ENCODE data around the gene EGR2.

EGR2 gene

DNA sequence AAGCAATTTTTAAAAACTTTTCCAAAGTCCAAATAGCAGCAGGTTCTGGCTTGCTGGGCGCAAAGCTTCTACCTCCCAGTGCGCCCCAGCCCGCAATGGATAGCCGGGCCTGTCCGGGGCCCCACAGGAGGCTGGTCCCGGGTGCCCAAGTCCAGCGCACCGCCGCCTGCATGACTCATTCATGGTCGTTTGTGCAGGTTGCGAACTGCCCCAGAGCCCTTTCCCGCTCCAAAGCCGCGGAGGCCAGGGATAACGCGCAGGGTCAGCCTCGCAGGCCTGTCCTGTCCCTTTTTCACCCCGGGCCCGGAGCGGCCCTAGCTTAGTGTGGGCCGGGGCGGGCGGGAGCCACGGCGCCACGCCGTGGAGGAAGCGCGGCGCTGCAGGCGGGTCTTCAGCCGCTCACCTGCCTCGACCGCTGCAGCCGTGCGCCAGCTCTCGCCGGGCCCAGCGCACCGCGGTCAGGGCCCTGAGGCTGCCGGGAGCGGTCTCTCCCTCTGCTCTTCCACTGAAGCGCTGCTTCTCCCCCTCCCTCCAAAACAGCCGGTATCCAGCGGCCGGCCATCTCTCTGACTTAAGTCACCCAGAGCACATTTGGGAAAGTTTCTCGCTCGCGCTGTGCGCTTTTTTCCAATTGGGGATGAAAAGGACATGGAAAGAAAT lies 1.7 kb upstream of the EGR2 start:
- peak; percentile 58 for DNase-seq

DNA sequence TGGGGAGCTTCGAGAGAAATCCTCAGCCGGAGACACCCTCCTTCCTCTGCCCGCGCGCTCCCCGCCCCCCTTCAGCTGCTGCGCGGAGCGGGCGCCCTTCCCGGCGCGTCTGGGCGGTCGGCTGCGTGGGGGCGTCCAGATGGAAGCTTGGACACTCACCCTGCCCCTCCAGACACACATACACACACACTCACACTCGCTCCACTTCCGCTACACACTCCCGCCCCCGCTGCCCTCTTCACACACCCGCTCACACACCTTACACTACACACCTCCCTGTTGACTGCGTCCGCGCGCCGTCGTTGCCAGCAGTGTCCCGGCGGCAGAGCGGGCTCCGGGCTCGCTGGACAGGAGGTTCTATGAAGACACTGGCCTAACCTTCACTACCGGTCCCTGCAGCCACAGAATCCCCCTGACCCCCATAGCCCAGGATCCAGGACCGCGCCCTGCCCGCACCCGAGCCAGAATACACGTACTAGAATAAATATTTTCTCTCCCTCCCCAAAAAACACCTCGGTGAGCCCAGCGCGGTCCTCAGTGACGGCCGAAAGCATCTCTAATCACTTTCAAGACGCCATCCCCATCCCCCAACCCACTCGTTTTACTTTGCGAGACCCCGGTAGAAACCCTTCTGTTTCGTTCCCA lies 1.1 kb upstream of the EGR2 start:
- DNase-seq: no peak

DNA sequence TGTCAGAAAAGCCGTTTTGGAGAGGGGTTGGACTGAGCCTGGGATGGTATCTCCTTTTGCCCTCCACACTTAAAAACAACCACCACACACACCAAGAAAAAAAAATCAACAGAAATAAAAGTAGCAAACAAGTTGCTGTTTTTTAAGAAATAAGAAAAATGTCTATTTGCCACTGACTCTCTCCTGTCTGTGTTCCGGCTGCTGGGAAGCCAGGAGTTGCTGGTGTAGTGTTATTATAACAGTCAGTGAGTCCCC lies 163 bp downstream of the EGR2 start:
- no peak for DNase-seq

DNA sequence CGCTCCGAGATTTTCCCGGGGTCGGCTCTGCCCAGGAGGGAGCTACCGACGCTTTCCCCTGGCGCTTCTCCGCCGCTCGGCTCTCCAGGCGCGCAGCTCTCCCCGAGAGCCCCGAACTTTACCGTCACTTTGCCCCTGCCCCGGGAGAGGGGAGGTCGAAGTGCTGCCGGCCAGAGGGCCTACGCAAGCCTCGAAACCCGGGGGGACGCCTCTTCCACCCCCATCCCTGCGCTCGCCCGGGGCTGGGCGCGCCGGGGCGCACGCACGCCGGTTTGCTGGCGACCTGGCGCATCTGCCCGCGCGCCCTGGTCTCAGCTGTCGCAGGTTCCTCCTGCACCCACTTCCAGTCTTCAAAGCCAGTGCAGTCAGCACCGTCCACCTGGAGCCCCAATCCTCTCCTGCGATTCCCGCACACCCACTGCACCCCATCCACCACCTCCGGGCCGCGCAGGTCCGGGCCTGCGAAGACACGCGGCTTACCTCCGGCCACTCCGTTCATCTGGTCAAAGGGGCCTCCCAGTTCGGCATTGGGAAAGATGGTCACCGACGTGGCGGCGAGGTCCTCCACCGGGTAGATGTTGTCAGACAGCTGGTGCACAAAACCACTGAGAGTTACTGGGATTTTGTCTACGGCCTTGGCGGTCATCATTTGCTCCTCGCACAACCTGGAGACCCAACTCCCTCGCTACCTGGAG lies 638 bp downstream of the EGR2 start:
- no peak for DNase-seq

DNA sequence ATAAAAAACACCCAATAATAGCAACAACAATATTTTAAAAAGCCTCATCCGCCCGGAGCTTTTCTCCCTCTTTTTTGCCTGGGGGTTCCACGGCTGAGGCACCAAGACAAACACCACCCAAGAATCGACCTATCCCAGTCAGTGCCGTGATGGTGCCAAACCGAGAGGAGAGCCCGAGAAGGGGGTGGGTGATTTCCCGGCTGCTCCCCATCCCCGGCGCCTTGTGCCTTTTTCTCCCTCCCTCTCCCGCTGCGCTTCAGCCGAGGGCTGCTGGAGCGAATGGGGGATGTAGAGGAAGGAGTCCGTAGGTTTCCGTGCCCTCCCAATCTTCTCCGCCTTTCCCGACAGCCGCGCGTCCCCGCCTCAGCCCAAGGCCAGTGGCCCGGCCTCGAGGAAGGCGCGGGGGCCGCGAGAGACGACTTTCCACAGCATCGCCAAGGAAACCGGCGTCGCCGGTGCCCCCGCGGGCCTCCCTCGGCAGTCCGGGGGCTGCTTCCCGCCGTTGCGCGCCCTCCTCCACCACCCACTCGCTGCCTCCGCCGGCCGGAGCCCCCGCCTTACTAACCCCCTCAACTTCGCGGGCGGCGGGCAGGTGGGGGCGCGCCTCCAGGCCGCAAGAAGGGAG lies 1.3 kb downstream of the EGR2 start:
- DNase-seq: no peak

DNA sequence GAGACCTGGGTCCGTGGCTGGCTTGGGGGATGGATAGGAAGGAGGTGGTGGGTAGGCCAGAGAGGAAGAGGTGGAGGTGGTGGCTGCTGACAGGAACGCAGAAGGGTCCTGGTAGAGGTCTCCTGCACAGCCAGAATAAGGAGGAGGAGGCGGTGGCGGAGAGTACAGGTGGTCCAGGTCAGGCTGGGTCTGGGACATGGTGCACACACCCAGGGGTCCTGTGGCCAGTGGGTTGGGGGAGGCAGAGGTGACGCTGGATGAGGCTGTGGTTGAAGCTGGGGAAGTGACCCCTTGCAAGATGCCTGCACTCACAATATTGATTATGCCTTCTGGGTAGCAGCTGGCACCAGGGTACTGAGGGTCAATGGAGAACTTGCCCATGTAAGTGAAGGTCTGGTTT lies 2.2 kb downstream of the EGR2 start:
- no peak for DNase-seq

DNA sequence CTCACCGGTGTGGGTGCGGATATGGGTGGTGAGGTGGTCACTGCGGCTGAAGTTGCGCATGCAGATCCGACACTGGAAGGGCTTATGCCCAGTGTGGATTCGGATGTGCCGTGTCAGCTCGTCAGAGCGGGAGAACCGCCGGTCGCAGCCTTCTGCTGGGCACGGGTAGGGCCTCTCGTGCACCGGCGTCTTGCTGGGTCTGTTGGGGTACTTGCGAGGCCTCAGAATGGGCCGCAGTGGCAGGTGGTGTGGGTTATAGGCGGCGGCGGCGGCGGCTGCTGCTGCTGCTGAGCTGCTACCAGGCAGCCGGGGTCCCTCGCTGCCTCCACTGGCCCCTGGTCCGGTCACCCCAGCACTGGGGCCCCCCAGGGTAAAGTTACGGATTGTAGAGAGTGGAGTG lies 2.7 kb downstream of the EGR2 start:
- no peak for DNase-seq

DNA sequence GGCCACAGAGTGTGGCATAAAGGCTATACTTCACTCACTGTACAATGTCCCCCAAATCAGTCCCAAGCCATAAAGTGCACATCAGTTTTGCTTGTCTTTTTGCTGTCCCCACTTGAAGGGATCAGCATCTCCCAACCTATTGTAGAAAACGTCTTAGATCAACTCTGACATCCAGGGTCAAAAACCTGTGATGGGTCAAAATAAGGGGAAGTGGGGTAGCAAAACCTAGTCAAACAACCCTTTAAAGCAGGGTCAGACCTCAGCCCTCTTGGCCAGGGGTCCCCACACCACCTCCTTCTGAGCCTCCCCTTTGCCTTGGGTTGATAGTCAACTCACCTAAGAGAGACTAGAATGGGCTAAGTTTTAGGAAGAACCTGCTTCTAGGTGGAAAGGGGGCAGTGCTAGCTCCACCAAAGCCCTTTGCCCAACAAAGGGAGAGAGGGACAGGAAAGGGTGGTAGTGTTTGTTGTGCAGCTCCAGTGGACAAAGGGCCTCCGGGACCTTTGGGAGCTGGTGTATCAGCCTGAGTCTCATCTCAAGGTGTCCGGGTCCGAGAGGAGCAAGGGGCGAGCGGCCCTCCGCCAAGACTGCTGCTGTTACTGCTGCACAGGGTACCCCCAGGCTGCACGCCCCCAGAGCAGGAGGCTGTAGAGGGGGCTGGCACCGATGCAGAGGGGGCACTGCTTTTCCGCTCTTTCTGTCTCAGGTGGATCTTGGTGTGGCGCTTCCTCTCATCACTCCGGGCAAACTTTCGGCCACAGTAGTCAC lies 3.3 kb downstream of the EGR2 start:
- no peak for DNase-seq

DNA sequence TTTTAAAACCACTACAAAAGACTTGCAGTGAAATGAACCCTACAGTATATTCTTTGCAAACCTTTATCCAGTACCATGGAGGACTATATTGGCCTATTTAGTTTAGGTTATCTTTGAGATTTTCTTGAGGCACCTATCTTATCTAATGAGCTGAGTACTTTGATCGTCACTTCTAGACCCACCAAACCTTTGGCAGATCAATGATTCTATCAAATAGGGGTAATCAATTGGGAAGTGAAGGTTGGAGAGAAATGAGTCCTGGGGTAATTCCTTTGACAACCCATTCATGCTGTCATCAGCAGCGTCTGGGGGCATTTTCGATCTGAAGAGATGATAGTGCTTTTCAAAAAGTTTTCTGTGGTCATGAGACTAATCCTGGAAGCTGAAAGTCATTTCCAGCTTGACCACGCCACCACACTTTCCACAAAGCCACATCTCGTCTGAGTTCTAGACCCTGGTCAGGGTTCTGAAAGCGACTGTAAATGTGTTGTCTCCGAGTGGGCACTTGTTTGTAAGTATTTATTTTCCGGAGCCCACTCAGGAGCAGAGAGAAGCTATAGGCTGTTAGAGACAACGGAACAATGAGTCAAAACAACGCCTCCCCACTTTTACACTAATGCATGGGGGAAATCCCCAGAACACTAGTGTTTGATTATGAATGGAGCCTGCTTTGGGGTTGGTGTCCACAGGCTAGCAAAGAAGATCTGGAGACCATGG lies 4.8 kb downstream of the EGR2 start:
- peak; percentile 56 for DNase-seq

DNA sequence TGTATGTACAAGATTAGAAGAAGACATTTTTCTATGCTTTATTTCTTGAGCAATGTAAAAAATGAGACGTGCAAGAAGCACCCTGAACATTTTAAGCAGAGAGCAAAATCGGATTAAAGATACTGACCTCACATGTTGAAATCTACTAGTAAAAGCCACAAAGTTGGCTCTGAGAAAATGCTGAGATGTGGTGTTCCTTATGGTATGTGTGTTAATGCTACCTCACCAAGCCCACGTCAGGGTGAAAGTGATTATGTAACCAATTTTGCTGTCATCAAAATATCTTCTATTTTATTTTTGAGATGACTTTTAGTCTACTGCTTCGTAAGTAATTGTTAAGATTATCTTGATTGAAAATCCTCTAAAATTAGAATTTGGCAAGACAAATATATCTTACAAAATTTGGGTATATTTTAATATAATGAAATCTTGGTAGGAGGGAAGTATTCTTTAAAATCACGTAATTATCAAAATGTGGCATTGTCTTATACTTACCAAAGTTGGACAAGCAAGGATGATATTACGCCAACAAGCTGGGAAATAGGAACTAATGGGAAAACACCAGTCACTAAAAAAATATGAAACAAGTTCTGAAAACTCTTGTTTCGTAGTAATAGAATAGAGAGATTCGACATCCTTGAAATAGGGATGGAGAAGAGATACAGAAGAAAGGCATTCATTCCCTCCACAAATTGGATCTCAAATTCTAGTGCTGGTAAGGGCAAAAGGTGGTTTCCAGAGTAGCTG lies 5.8 kb downstream of the EGR2 start:
- DNase-seq: no peak

DNA sequence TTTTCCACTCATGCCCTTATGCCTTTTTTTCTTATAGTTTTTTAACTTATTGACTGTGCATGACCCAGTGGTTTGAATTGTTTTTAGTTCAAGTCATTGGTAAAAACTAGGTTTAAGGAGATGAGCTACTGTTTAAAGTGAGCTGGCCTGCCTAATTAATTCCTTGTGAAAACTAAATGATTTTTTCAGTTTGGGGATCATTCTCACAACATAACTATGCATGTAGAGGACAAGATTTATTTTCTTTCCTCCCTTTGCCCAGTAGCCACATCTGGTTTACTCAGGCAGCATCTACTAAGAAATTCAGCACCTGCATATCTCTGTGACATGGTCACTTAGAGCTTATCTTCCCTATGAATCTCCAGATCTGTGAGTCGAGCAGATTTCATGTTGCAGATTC lies 9.9 kb downstream of the EGR2 start:
- DNase-seq: no peak

DNA sequence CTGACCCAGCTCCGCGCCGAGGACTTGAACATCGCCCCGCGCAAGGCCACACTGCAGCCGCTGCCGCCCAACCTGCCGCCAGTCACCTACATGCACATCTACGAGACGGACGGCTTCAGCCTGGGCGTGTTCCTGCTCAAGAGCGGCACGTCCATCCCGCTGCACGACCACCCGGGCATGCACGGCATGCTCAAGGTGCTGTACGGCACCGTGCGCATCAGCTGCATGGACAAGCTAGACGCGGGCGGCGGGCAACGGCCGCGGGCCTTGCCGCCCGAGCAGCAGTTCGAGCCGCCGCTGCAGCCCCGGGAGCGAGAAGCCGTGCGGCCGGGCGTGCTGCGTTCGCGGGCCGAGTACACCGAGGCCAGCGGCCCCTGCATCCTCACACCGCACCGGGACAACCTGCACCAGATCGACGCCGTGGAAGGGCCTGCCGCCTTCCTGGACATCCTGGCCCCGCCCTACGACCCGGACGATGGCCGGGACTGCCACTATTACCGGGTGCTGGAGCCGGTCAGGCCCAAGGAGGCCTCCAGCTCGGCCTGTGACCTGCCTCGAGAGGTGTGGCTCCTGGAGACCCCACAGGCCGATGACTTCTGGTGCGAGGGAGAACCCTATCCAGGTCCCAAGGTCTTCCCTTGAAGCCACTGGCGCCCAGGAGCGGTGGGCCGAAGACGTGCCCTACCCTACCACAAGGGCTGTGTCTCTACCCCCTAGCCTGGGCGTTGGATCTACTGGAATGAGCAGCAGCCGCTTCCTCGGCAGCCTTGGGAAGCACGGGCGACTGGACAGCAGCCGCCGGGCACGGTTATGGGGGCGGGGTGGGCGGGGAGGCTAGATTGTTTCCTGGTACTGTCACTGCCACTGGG lies 10.7 kb downstream of the EGR2 start:
- no peak for DNase-seq

DNA sequence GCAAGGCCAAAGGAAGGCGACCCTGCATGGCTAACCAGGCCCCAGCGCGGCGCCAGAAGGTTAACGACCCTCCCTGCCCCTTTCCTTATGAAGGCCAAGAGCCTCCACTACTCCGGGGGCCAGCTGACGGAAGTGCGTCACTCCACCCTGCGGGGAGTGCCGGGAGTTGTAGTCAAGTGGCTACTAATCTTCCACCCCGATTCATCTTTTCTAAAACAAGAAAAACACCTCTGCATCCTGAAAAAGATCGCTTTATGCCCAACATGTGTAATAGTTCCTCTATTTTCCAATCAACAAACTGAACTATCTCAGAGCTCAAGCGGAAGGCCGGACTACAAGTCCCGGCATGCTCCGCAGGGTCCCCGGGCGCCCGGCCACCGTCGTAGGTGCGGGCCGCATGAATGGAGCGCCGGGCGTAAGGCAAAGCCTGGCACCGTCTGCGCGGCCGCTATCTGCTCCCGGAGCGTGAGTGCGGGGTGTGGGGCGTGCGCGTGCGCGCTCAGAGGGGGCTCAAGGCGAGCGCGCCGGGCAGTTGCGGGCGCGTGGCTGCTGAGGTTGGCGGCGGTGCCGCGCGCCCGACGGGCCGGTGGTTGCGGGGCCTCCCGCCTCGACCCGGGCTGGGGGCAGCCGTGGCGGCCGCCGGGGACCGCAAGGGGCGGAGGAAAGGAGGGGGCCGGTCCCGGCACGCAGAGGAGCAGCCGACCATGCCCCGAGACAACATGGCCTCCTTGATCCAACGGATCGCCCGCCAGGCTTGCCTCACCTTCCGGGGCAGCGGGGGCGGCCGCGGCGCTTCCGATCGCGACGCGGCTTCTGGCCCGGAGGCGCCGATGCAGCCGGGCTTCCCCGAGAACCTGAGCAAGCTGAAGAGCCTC lies 11.6 kb downstream of the EGR2 start, which contains the start of gene ADO:
Gene ADO, plus strand, starts transcription at position 365 of the 875 bp plus-strand sequence. Its CDS starts 340 bp downstream, at position 705.
- peak; percentile 77 for DNase-seq

DNA sequence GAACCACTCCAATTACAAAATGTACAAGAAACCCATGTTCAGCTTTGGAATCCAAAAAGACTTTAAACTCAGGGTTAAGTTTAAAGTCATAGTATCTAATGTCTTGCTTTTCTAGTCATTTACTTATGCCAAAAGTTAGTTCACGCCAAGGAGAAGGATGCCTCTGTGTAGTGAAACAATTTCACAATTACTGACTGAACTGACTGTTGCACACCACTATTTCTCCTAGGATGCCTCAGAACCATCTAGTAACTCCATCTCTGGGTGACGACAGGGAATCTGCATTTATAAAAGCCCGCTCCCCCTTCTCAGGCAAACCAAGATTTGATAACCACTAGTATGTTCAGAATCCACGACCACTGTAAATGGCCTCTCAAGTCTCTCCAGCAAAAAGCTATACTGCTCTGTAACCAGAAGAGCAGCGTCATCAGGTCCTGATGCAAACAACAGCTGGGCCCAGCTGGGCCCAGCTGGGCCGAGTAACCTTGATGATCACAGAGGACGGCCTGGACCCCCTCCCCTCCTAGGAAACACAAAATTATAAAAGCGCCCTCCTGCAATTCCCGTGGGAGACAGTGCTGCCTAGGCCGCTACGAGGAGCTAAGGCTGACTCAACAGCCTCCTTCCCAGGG lies 12.3 kb downstream of the EGR2 start:
- no peak for DNase-seq

DNA sequence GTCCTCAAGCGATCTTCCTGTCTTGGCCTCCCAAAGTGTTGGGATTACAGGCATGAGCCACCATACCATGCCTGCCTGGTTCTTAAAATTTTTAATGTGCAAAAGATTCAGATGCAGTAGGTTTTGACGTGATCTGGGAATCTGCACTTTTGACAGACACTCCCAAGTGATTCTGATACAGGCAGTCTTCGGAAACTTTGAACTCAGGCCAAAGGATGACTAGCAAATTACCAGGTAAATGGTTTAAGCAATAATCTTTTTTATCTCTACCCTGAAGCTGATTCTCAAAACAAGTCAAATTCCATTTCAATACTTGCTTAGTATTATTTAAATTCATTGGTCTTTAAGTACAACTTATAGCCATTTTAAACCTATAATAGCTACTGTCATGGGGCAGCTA lies 14.3 kb downstream of the EGR2 start:
- no peak for DNase-seq

DNA sequence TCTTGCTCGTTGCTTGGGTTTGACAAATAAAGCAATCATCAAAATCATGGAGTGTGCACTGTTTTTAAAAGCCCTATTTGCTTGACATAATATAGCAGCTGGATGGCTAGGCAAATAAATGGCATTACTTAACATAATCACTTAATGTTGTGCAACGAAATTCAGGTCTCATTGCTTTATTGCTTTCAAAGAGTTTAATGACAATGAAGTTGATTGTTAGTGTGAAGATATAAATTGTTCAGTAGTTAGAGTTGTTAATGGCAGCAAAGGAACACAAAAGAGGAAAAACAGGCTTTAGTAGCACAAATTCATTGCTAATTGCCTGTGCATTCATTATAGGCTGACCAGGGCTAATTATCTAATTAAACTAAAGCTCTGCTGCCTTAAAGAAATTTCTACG lies 19.3 kb downstream of the EGR2 start:
- DNase-seq: no peak

DNA sequence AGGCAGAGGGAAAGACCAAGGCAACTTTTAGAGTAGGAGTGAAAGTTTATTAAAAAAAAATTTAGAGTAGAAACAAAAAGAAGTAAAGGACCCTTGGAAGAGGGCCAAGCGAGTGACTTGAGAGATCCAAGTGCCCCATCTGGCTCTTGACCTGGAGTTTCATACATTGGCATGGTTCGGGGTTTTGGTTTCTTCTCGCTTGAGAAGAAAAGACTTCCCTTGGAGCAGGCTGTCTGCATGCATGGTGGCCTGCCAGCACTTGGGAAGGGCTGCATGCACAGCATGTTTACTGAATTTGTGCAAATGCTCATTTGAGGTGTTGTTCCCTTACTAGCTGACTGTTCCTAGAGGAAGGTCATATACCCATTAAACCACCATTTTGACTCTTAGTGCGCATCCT lies 20.4 kb downstream of the EGR2 start:
- DNase-seq: no peak

DNA sequence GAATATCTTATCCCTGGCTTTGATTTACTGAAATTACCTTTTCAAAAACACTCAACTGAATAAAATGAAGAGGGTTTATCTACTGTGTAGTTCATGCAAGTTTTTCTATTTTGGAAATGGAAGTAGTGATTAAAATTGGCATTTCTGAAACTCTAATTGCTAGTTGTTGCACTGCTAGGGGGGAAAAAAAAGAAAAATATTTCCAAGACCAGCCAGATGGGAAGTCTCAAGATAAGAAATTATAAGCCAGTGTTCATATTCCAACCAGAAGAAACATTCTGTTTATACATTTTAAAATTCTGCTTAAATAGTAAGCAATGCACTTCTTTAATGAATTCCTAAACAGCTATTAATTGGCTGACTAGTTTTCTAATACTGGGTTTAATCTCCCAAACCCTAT lies 21.1 kb downstream of the EGR2 start:
- no peak for DNase-seq

DNA sequence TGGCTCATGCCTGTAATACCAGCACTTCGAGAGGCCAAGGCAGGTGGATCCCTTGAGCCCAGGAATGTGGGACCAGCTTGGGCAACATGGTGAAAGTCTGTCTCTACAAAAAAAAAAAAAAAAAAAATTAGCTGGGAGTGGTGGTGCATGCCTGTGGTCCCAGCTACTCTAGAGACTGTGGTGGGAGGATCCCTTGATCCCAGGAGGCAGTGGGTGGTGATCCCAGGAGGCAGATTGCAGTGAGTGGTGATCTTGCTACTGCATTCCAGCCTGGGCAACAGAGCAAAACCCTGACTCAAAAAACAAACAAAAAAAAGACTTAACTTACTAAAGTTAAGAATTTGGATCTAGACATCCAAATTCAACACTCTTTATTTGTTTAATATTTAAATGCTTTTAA lies 21.9 kb downstream of the EGR2 start:
- no peak for DNase-seq
